Tibial artery (tissue), 4 donors: ENCODE data around the gene KRT80.

Experiments
- DNase-seq, 2 donors: peaks; one replicate each; pipeline ENCODE4 v3.0.0-alpha.2; 2019
- H3K27ac ChIP-seq, 2 donors: fragments of 200-600 bp; sonication (generic) in 1 of 2; 1 replicate in 1 of 2; 2 replicates in 1 of 2; pipeline ENCODE4 v1.5.1; 2018 to 2019; ENCODE audit warnings: mild to moderate bottlenecking in 1 of 2
- H3K27me3 ChIP-seq, 2 donors: fragments of 200-600 bp; sonication (generic) in 1 of 2; one replicate each; pipeline versions ENCODE4 v1.5.1 to v1.6.0; 2016 to 2019
- H3K36me3 ChIP-seq, 3 donors: fragments of 200-600 bp; sonication (generic) in 2 of 3; one replicate each; pipeline ENCODE4 v1.5.1; 2016 to 2019; ENCODE audit warnings: mild to moderate bottlenecking in 2 of 3
- H3K4me1 ChIP-seq, 4 donors: fragments of 200-600 bp; sonication (generic) in 2 of 4; 1 replicate in 3 of 4; 2 replicates in 1 of 4; pipeline ENCODE4 v1.5.1; 2016 to 2019
- H3K4me3 ChIP-seq, 2 donors: fragments of 200-600 bp; sonication (generic) in 1 of 2; 1 replicate in 1 of 2; 2 replicates in 1 of 2; pipeline ENCODE4 v1.5.1; 2018 to 2019; ENCODE audit warnings: mild to moderate bottlenecking in 2 of 2
- H3K9me3 ChIP-seq, 3 donors: fragments of 200-600 bp; sonication (generic) in 1 of 3; one replicate each; pipeline ENCODE4 v1.5.1; 2016 to 2019
- intact Hi-C: fragments of 100-400 bp; cut with DNase I; formaldehyde crosslinking; loops from one replicate; pipeline ENCODE4 v1.15.0; 2023; ENCODE audit warnings: low total_unique reads
- TF ChIP-seq, protein P1 (sequence below), 2 experiments: fragments of 200-600 bp in 1 of 2; fragments of 450-650 bp in 1 of 2; IDR thresholded peaks; one replicate each; pipeline ENCODE4 v1.5.1; 2017 to 2019; ENCODE audit warnings: antibody characterized with exemption in 2 of 2, mild to moderate bottlenecking in 1 of 2, moderate library complexity in 1 of 2

The KRT80 gene

DNA sequence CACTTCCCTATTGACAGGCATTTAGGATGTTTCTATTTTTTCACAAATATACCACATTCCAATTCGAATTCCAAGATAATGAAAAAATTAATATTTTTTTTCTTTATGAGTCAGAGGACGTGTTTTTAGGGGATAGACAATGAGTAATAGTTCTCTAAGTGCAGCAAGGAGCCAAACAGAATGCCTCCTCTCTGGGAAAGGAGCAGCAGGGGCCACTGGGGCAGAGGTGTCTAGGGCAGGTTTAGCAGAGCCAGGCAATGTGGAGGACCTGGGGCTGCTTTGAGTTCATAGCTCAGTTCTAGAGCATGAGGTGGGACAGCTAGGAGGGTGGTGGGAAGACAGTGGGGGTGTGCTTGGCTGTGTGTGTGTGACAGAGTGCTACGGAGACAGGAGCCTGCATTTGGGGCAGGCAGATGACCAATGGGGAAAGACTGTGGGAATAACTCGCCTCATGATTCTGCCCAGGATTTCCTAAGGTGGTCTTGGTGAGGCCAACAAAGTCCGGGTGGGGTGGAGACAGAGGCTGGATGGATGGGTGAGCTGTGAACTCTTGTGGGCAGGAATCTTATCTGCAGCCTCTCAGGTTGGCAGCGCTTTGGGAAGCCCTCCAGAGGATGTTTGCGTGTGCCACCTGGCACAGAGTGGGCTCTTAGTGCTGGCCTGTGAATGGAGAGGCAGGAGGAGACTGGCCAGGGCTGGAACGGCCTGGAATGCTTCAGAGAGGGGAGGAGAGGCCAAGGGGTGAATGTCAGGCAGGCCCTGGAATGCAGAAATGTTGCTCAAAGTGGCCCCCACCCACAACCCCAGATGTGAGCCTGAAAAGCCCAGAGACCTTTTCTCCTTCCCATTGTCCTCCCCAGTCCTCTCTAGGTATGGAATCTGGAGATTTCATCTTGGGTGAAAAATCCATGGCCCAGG is 38.8 kb upstream of the KRT80 start:
- TF ChIP-seq, protein P1, sequence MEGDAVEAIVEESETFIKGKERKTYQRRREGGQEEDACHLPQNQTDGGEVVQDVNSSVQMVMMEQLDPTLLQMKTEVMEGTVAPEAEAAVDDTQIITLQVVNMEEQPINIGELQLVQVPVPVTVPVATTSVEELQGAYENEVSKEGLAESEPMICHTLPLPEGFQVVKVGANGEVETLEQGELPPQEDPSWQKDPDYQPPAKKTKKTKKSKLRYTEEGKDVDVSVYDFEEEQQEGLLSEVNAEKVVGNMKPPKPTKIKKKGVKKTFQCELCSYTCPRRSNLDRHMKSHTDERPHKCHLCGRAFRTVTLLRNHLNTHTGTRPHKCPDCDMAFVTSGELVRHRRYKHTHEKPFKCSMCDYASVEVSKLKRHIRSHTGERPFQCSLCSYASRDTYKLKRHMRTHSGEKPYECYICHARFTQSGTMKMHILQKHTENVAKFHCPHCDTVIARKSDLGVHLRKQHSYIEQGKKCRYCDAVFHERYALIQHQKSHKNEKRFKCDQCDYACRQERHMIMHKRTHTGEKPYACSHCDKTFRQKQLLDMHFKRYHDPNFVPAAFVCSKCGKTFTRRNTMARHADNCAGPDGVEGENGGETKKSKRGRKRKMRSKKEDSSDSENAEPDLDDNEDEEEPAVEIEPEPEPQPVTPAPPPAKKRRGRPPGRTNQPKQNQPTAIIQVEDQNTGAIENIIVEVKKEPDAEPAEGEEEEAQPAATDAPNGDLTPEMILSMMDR (IDR thresholded peaks at IDR 0.05), result no peak
- H3K27ac ChIP-seq, result peak overlapping the region; percentile 29 to 60
- H3K27me3 ChIP-seq, result peaks cover 0 to 23% of the 10 kb centered on the region in 2 donors
- intact Hi-C loops, result no loop called here
- H3K4me1 ChIP-seq, result peaks cover 0 to 60% (median 34%) of the 10 kb centered on the region in 4 donors
- no peak overlapping the region for H3K4me3 ChIP-seq
- H3K36me3 ChIP-seq, result peaks cover 0 to 6% (median 0%) of the 10 kb centered on the region in 3 donors
- DNase-seq, result peak in 1 of 2 donors; percentile 75
- no peaks in the 10 kb centered on the region for H3K9me3 ChIP-seq

DNA sequence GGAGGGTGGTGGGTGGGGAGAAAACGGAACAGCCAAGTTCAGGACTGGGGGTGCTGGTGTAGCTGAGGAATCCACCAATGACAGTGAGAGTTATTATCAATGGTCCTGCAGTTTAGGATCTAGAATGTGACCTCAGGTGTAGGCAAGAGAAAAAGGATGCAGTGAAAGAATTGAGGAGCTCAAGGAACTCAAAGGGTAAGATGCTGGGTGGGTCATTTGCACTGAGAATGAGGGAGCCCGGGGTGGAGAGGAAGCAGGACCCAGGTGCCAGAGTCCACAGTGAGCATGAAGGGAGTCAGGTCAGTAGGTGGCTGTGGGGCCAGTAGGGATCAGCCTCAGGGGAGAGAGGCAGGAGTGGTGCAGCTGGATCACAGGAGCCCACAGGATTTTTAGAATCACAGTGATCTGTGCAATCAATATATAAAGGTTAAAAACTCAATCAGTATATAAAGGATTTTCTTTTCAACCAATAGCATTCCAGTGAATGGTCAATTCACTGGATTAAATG is 38.1 kb upstream of the KRT80 start:
- peaks cover 0 to 58% (median 34%) of the 10 kb centered on the region in 4 donors for H3K4me1 ChIP-seq
- H3K36me3 ChIP-seq, result no peaks in the 10 kb centered on the region
- peak overlapping the region in 1 of 2 donors; percentile 60 for H3K27ac ChIP-seq
- intact Hi-C loops, result no loop called here
- H3K4me3 ChIP-seq, result no peak overlapping the region
- H3K27me3 ChIP-seq, result peaks cover 0 to 23% of the 10 kb centered on the region in 2 donors
- TF ChIP-seq, protein P1 (IDR thresholded peaks at IDR 0.05), result no peak
- DNase-seq, result peak in 1 of 2 donors; percentile 53
- H3K9me3 ChIP-seq, result no peaks in the 10 kb centered on the region

DNA sequence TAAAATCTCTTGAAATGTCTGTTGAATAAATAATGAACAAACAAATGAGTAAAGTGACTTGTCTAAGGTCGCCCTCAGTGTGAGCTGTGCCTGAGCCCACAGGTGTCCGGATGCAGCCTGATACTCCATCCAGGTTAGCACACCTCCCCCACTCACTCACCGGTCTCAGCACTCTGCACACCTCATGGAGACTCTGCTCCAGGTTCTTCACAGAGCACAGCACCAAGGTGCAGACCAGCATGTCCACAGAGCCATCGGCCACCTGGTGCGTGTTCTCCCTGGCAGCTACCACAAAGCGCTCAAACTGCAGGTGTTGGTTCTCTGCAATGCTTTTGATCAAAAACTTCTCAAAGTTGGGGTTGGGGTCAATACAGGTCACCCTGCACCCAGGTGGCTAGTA is 37.1 kb upstream of the KRT80 start:
- peak in 1 of 2 donors; percentile 46 for DNase-seq
- intact Hi-C loops, result no loop called here
- Histone ChIP-seq H3K27ac (no peak overlapping the region), H3K9me3 (no peaks in the 10 kb centered on the region), H3K36me3 (no peaks in the 10 kb centered on the region), H3K4me1 (peaks cover 0 to 57% (median 34%) of the 10 kb centered on the region in 4 donors), H3K4me3 (no peak overlapping the region), H3K27me3 (peaks cover 0 to 21% of the 10 kb centered on the region in 2 donors)
- TF ChIP-seq, protein P1 (IDR thresholded peaks at IDR 0.05), result no peak

DNA sequence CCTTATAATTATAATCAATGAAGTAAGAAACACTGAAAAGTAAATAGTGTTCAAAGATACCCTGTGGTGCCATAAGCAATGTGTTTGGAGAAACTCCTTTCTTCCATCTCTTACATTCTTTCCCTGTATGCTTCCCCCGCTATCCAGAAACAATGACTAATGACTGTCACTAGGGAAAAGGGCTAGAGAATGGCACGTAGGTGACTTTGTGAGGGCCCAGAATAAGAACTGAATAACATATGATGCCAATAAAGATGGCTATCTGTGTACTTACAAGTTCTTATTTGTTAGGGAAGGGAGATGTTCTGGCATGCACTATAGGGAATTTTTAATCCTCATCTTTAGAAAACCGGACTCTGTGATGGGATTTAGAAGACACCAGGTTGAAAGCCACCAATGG is 36.6 kb upstream of the KRT80 start:
- peaks cover 0 to 16% of the 10 kb centered on the region in 2 donors for H3K27me3 ChIP-seq
- DNase-seq, result no peak
- H3K36me3 ChIP-seq, result no peaks in the 10 kb centered on the region
- no peaks in the 10 kb centered on the region for H3K9me3 ChIP-seq
- H3K4me3 ChIP-seq, result no peak overlapping the region
- no peak overlapping the region for H3K27ac ChIP-seq
- peaks cover 0 to 52% (median 29%) of the 10 kb centered on the region in 4 donors for H3K4me1 ChIP-seq
- TF ChIP-seq, protein P1 (IDR thresholded peaks at IDR 0.05), result no peak
- intact Hi-C loops, result no loop called here

DNA sequence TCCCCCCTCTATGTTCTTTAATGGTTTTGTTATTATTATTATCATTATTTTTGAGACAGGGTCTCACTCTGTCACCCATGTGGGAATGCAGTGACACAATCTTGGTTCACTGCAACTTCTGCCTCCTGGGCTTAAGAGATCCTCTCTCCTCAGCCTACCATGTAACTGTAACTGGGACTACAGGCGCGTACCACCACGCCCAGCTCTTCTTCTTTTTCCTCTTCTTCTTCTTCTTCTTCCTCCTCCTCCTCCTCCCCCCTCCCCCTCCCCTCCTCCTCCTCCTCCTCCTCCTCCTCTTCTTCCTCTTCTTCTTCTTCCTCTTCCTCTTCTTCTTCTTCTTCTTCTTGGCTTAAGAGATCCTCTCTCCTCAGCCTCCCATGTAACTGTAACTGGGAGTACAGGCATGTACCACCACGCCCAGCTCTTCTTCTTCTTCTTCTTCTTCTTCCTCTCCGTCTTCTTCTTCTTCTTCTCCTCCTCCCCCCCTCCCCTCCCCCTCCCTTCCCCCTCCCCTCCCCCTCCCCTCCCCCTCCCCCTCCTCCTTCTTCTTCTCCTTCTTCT is 35.9 kb upstream of the KRT80 start:
- H3K4me3 ChIP-seq, result no peak overlapping the region
- DNase-seq, result peak in 1 of 2 donors; percentile 7
- peaks cover 0 to 10% of the 10 kb centered on the region in 2 donors for H3K27me3 ChIP-seq

More for the DNA sequence above, 35.9 kb upstream of the KRT80 start:
- Histone ChIP-seq H3K27ac (no peak overlapping the region), H3K4me1 (peaks cover 0 to 45% (median 22%) of the 10 kb centered on the region in 4 donors), H3K36me3 (no peaks in the 10 kb centered on the region), H3K9me3 (no peaks in the 10 kb centered on the region)
- TF ChIP-seq, protein P1 (IDR thresholded peaks at IDR 0.05), result no peak
- intact Hi-C loops, result no loop called here
